GM12878 (cell line): ENCODE measurements around the gene FAM241A. TPM values are rescaled to one million over a fixed set of nuclear protein-coding genes. Genes with fewer than 3 reads are reported as not detected.

ENCODE experiments used
- ATAC-seq: fragments of 200-7000 bp; cut with Tn5 transposase; 3 replicates; pipeline ENCODE4 v1.9.1; 2020; ENCODE audit warnings: mild to moderate bottlenecking, moderate library complexity
- BruUV-seq: library from RNA; stranded (reverse); fragments of 400-500 nt; replicated peaks from 2 replicates; lab custom pipeline; 2021; lab: Mats Ljungman, UMichigan
- CTCF ChIA-PET: fragments of 300-600 bp; sonication (Branson Sonifier 250); formaldehyde crosslinking; extraction: SDS; loops from one replicate; lab custom pipeline; 2021; ENCODE audit warnings: inconsistent platforms; lab: Yijun Ruan, JAX
- POLR2A ChIA-PET: fragments of 350-600 bp; formaldehyde crosslinking; extraction: SDS; loops from one replicate; lab custom pipeline; 2021; ENCODE audit warnings: inconsistent platforms; lab: Charles Lee
- RAD21 ChIA-PET: fragments of 300-600 bp; sonication (Branson Sonifier 250); formaldehyde crosslinking; loops from one replicate; lab custom pipeline; 2023; ENCODE audit warnings: antibody characterized with exemption; ENCODE audit not compliant: unreplicated experiment; lab: Charles Lee
- SMC1A ChIA-PET: fragments of 300-600 bp; sonication (Branson Sonifier 250); formaldehyde crosslinking; loops from one replicate; lab custom pipeline; 2023; ENCODE audit not compliant: unreplicated experiment, uncharacterized antibody; lab: Charles Lee
- DNase-seq: peaks from one replicate; pipeline ENCODE4 v3.0.0-alpha.2; 2011; ENCODE audit warnings: low read depth, low spot score
- FAIRE-seq: peaks from 3 replicates; lab custom pipeline; 2011; peaks lifted over from hg19 to GRCh38; lab: Jason Lieb, UNC
- H2AFZ ChIP-seq: 2 replicates; pipeline ENCODE4 v1.6.0; 2011; ENCODE audit warnings: low read depth, low read length, control low read depth; ENCODE audit not compliant: control insufficient read depth
- H3K27ac ChIP-seq: 2 replicates; pipeline ENCODE4 v1.5.1; 2011; ENCODE audit warnings: control low read depth; ENCODE audit not compliant: control insufficient read depth, insufficient read depth
- H3K27me3 ChIP-seq, 2 experiments: replicated peaks in 1 of 2; 2 replicates each; pipeline versions ENCODE4 v1.6.0 to v1.6.1; 2011; ENCODE audit warnings: low read length in 1 of 2; ENCODE audit not compliant: control insufficient read depth in 2 of 2, insufficient read depth in 2 of 2
- H3K36me3 ChIP-seq, 2 experiments: 2 replicates each; pipeline ENCODE4 v1.5.1; 2011; ENCODE audit warnings: low read length in 1 of 2; ENCODE audit not compliant: control insufficient read depth in 2 of 2, insufficient read depth in 2 of 2
- H3K4me1 ChIP-seq: 2 replicates; pipeline ENCODE4 v1.6.1; 2011; ENCODE audit warnings: mild to moderate bottlenecking, low read length, moderate library complexity, mixed read lengths; ENCODE audit not compliant: control insufficient read depth, insufficient read depth
- H3K4me2 ChIP-seq: 2 replicates; pipeline ENCODE4 v1.6.0; 2011; ENCODE audit warnings: control low read depth; ENCODE audit not compliant: control insufficient read depth, insufficient read depth
- H3K4me3 ChIP-seq: fragments of 200-600 bp; sonication (generic); 2 replicates; pipeline ENCODE4 v1.5.1; 2016
- H3K79me2 ChIP-seq: 2 replicates; pipeline ENCODE4 v1.6.0; 2011; ENCODE audit warnings: low read length; ENCODE audit not compliant: control insufficient read depth, insufficient read depth
- H3K9ac ChIP-seq: 2 replicates; pipeline ENCODE4 v1.8.0; 2011; ENCODE audit warnings: low read length, control low read depth, mixed read lengths; ENCODE audit not compliant: control insufficient read depth, insufficient read depth
- H3K9me3 ChIP-seq: replicated peaks from 3 replicates; pipeline ENCODE4 v1.5.1; 2011; ENCODE audit warnings: mild to moderate bottlenecking, low read length; ENCODE audit not compliant: control insufficient read depth, insufficient read depth
- H4K20me1 ChIP-seq: 2 replicates; pipeline ENCODE4 v1.6.0; 2011; ENCODE audit not compliant: control insufficient read depth, insufficient read depth
- BHLHE40 ChIP-seq, 2 experiments: fragments of 450-650 bp in 1 of 2; IDR thresholded peaks; 2 replicates each; pipeline ENCODE4 v1.6.1; 2011 to 2017; ENCODE audit warnings: low read depth in 2 of 2, borderline replicate concordance in 1 of 2, improper control_type of control experiment in 1 of 2, low read length in 1 of 2, mild to moderate bottlenecking in 1 of 2
- EED ChIP-seq: sonication (generic); IDR thresholded peaks from 2 replicates; pipeline ENCODE4 v1.6.1; 2016; ENCODE audit warnings: antibody characterized with exemption, low read depth
- ELK1 ChIP-seq: IDR thresholded peaks from 2 replicates; pipeline ENCODE4 v1.6.1; 2012; ENCODE audit warnings: low read depth, low read length, improper control_type of control experiment
- ESRRA ChIP-seq: IDR thresholded peaks from 2 replicates; pipeline ENCODE4 v1.6.1; 2012; ENCODE audit warnings: mild to moderate bottlenecking, low read length, improper control_type of control experiment
- FOXK2 ChIP-seq: fragments of 450-650 bp; IDR thresholded peaks from 2 replicates; pipeline ENCODE4 v1.6.1; 2017; ENCODE audit warnings: mild to moderate bottlenecking, moderate library complexity
- GABPA ChIP-seq: IDR thresholded peaks from 2 replicates; pipeline ENCODE4 v1.6.1; 2014; ENCODE audit warnings: antibody characterized with exemption, low read depth, mild to moderate bottlenecking, inconsistent platforms
- JUNB ChIP-seq: IDR thresholded peaks from 2 replicates; pipeline ENCODE4 v1.6.1; 2016; ENCODE audit warnings: antibody characterized with exemption, mild to moderate bottlenecking
- MYB ChIP-seq: fragments of 150-350 bp; IDR thresholded peaks from 2 replicates; pipeline ENCODE4 v1.6.1; 2014; ENCODE audit warnings: mild to moderate bottlenecking, low read depth, low read length, borderline replicate concordance
- POU2F2 ChIP-seq: IDR thresholded peaks from 3 replicates; pipeline ENCODE4 v1.6.1; 2011; ENCODE audit warnings: low read depth, mild to moderate bottlenecking, low read length, borderline replicate concordance
- SIX5 ChIP-seq: IDR thresholded peaks from 2 replicates; pipeline ENCODE4 v1.6.1; 2011; ENCODE audit warnings: mild to moderate bottlenecking, low read depth, low read length, moderate library complexity; ENCODE audit not compliant: severe bottlenecking
- SRF ChIP-seq, 2 experiments: IDR thresholded peaks; 2 replicates each; pipeline ENCODE4 v1.6.1; 2011; ENCODE audit warnings: low read depth in 2 of 2, low read length in 2 of 2, mild to moderate bottlenecking in 1 of 2, moderate library complexity in 1 of 2
- ZNF592 ChIP-seq: fragments of 450-650 bp; IDR thresholded peaks from 2 replicates; pipeline ENCODE4 v1.6.1; 2017; ENCODE audit warnings: mild to moderate bottlenecking, moderate library complexity
- WGBS: methylation state at CpG from one replicate; pipeline ENCODE4 v1.1.6; 2016; ENCODE audit warnings: low lambda C conversion rate; ENCODE audit not compliant: insufficient replicate concordance, insufficient coverage; ENCODE audit errors: missing lambda C conversion rate; 5-methylcytosine and 5-hydroxymethylcytosine counted together
- in situ Hi-C: fragments of 300-500 bp; cut with MboI; formaldehyde crosslinking; loops from 9 replicates; pipeline ENCODE4 v1.14.3; 2018; ENCODE audit warnings: mixed read lengths
- intact Hi-C: fragments of 100-400 bp; cut with micrococcal nuclease; formaldehyde crosslinking; loops from one replicate; pipeline ENCODE4 v1.14.2; 2022; ENCODE audit not compliant: unreplicated experiment
- polyA plus RNA-seq, 11 experiments: library from polyadenylated mRNA; depleted of rRNA in 4 of 11; unstranded in 6 of 11; stranded (reverse) in 5 of 11; fragments of >200 nt; fragmentation: Nextera tagmentation in 4 of 11; fragmentation: Illumina TruSeq in 1 of 11; extraction: Ambion mirVana in 4 of 11; extraction: Trizol in 1 of 11; gene quantifications; 1 replicate in 1 of 11; 2 replicates in 10 of 11; pipeline versions ENCODE4 v1.2.1 to v1.2.3, GENCODE V29; 2011 to 2016; ENCODE audit warnings: inconsistent platforms in 2 of 11, missing spikeins in 2 of 11, low read depth in 1 of 11
- total RNA-seq, 4 experiments: library from RNA; depleted of rRNA in 3 of 4; stranded (reverse); fragments of >200 nt in 3 of 4; fragmentation: Illumina TruSeq in 1 of 4; extraction: Trizol in 1 of 4; gene quantifications; 2 replicates each; pipeline versions ENCODE4 v1.2.1 to v1.2.3, GENCODE V29; 2013 to 2021
- TF ChIP-seq, protein P1 (sequence below): IDR thresholded peaks from 2 replicates; pipeline ENCODE4 v1.6.1; 2011; ENCODE audit warnings: borderline replicate concordance, low read depth, mild to moderate bottlenecking, moderate library complexity, mixed read lengths, low read length; ENCODE audit not compliant: insufficient read depth; ENCODE audit errors: extremely low read length
- TF ChIP-seq, protein P2 (sequence below): fragments of 450-650 bp; IDR thresholded peaks from 2 replicates; pipeline ENCODE4 v1.6.1; 2016; ENCODE audit warnings: mild to moderate bottlenecking

FAM241A gene
- total and polyA plus RNA-seq, 10 of the 15 experiments (the other 5 are each of a cell fraction or from before 2014, with no cell fraction given) = 0.20 to 7.5 (median 2.4) TPM

- Histone ChIP-seq H3K9me3 (no peaks in the 10 kb centered on the region), H3K36me3 (no peaks in the 10 kb centered on the region), H3K79me2 (no peaks in the 10 kb centered on the region), H4K20me1 (no peaks in the 10 kb centered on the region), H3K4me3 (no peak overlapping the region), H3K27me3 (no peaks in the 10 kb centered on the region), H3K9ac (no peak overlapping the region), H3K4me2 (no peak overlapping the region), H3K4me1 (no peaks in the 10 kb centered on the region), H2AFZ (peak overlapping the region; percentile 23; the same call in 1 of the 2 replicates), H3K27ac (no peak overlapping the region)
- 85% methylated on average over 8 of the region's 8 CpGs for WGBS
- POLR2A ChIA-PET = interaction anchor here (0.7 kb wide), 1 partner anchor 346 kb away, joined by 3 read pairs; no protein-coding TSS in a partner anchor
- RAD21 ChIA-PET = no interaction called here
- FAIRE-seq = no peak
- CTCF ChIA-PET = interaction anchor here (0.6 kb wide), 1 partner anchor 37 kb away, joined by 3 read pairs; no protein-coding TSS in a partner anchor
- intact Hi-C loops = no loop called here
- in situ Hi-C loops = no loop called here
- BruUV-seq = no TSS peak
- DNase-seq = no peak
- SMC1A ChIA-PET = interaction anchor here (1.1 kb wide), 1 partner anchor 39 kb away, joined by 3 read pairs; no protein-coding TSS in a partner anchor
- no peak for ATAC-seq
- TF ChIP-seq, protein P1, sequence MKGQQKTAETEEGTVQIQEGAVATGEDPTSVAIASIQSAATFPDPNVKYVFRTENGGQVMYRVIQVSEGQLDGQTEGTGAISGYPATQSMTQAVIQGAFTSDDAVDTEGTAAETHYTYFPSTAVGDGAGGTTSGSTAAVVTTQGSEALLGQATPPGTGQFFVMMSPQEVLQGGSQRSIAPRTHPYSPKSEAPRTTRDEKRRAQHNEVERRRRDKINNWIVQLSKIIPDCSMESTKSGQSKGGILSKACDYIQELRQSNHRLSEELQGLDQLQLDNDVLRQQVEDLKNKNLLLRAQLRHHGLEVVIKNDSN = no peak
- TF ChIP-seq GABPA (no peak), ZNF592 (no peak), JUNB (no peak), SRF (IDR thresholded peaks at IDR 0.05; ENCODE audit: low read depth in 2 of 2, low read length in 2 of 2) (no peak), EED (no peak), POU2F2 (no peak), BHLHE40 (IDR thresholded peaks at IDR 0.05; ENCODE audit: borderline replicate concordance in 1 of 2, low read depth in 2 of 2, low read length in 1 of 2) (no peak), ELK1 (no peak), SIX5 (no peak), MYB (no peak), FOXK2 (no peak), ESRRA (no peak)
- TF ChIP-seq, protein P2, sequence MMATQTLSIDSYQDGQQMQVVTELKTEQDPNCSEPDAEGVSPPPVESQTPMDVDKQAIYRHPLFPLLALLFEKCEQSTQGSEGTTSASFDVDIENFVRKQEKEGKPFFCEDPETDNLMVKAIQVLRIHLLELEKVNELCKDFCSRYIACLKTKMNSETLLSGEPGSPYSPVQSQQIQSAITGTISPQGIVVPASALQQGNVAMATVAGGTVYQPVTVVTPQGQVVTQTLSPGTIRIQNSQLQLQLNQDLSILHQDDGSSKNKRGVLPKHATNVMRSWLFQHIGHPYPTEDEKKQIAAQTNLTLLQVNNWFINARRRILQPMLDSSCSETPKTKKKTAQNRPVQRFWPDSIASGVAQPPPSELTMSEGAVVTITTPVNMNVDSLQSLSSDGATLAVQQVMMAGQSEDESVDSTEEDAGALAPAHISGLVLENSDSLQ = no peak
Measured at GRCh38 chr4:112185740-112186670, 40.8 kb downstream of the FAM241A start.
